ENCODE results near the gene GSC2.

- TF ChIP-seq CTCF (IDR thresholded peaks at IDR 0.05) (no peak), POLR2A (IDR thresholded peaks at IDR 0.05) (no peak)
Measured at GRCh38 chr22:19197997-19198865, 48.1 kb upstream of the GSC2 start.

Measured in right lobe of liver (tissue), 4 donors.